EH (cell line): ENCODE measurements around the gene SLC24A1.

Experiments used
- DNase-seq: peaks from one replicate; pipeline ENCODE4 v3.0.0-alpha.2; 2015; ENCODE audit warnings: low read depth

Gene SLC24A1

DNA sequence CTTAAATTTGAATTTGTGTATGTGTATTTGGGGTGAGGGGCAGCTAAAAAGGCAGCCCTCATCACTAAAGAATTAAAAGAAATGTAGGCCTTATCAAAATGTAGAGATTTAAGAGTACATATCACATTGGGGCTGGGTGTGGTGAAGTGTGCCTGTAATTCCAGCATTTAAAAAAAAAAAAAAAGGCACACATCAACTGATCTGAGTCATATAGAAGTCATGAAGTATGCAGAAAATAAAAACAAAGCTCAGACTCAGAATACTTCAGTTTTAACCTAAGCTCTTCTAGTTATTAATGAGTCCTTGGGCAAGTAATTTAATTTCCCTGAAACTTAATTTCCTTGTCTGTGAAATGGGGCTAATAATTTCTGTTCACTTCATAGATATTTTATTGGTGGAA lies 31.6 kb downstream of the SLC24A1 start:
- peak; percentile 65 for DNase-seq

DNA sequence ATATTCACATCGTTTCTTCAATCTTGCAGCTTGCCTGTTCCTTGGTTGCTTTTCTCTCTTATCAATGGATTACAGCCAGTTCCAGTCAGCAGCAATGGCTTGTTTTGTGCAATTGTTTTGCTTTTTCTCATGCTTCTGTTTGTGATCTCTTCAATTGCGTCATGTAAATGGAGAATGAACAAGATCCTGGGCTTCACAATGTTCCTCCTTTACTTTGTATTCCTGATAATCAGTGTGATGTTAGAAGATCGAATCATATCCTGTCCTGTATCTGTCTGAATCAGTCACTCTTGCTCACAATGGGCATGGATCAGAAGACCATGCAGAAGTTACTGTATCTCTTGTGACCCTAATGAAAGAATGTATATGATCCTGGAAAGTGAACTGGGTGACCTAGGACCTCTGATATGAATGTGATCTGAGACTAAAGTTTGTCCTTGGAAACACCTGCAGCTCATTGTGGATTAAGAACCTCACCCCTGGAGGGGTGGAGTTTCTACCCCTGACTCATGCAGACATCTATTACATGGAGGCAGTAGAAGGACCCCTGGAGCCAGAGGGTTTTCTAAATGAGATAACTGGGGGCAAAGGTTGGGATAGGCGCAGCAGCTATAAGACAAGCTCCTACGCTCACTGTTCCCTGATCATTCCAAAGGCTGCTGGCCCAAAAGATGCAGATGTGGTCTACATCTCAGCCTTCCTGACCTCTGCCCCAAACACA lies 32.2 kb downstream of the SLC24A1 start:
- DNase-seq, result peak; percentile 24

DNA sequence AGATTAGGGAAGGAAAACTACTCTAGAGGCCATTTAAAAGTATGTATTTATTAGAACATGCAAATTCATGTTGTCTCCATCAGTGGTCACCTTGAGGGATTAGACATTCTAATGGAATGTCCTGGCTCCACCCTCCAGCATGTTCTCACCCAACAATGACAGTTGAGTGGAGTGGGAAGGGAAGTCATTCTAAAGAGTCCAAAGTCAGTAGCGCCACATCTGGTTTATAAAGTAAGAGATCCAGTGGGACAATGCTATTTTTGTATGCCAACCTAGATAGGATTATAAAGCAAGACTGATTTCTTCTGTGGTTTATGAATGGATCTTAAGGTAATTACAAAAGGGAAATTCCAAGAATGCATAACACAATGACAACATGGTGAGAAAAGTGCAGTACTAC lies 33.3 kb downstream of the SLC24A1 start:
- DNase-seq, result peak; percentile 51

DNA sequence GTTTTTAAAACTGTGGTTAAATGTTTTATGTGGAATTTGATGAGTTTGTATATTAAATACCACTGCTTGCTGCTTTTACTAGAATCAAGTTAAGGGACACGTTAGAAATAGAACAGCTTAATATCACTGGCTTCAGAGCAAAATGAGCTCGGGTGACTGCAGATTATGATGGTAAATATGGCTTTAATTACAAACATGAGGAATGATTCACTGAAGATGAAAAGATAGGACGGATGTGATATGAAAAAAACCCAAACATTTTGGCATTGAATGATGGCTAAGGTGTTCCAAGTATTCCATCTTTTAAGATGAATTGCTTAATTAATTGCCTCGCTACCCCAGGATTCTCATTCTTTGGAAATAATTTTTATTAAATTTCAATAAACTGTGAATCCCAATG lies 33.7 kb downstream of the SLC24A1 start:
- DNase-seq, result no peak

DNA sequence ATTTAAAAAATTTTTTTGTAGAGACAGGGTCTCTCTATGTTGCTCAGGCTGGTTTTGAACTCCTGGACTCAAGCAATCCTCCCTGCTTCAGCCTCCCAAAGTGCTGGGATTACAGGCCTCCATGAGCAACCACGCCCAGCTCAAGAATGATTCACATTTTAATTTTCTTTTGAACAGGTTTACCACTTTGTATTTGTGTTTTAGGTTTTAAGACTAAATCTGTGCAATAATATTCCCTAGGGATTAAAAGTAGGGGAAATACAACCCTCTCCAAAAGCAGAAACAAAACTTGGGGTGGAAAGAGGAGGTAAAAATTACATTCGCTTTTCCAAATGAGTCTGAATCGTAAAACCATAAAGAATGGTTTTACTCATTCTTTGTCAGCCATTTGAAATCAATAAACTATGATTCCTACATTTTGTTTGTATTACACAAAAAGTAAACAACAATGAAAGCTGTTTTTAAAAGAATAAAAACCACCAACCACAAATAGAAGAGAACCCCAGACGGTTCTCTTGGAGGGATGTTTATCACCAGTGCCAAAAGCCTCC lies 37.8 kb downstream of the SLC24A1 start:
- no peak for DNase-seq

DNA sequence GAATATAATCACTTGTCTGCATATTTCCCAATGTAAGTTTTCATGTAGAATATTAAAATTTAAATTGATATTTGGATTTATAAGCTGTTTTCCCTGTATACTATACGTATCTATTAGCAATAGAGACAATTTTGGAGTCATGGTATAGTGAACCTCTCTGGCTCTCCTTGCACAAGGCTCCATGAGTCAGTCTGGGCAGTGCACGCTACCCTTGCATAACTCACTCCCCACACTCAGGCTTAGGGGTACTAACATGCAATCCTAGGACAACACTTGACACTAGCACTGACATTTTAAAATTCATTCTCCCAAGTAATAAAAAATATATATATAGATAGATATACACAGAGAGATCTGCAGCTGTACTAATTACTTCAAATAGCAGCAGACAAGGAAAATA lies 39.2 kb downstream of the SLC24A1 start:
- DNase-seq, result peak; percentile 9

DNA sequence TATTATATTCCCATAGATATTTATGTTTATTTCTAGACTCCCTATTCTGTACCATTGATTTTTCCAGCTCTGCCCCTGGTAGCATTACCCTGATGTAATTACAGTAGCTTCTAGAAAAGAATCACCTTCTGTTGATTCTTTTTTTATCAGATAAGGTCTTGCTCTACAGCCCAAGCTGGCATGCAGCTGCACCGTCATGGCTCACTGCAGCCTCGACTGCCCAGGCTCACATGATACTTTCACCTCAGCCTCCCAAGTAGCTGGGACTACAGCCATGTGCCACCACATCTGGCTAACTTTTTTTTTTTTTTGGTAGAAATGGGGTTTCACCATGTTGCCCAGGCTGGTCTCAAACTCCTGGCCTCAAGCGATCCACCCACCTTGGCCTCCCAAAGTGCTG lies 41.8 kb downstream of the SLC24A1 start:
- no peak for DNase-seq

DNA sequence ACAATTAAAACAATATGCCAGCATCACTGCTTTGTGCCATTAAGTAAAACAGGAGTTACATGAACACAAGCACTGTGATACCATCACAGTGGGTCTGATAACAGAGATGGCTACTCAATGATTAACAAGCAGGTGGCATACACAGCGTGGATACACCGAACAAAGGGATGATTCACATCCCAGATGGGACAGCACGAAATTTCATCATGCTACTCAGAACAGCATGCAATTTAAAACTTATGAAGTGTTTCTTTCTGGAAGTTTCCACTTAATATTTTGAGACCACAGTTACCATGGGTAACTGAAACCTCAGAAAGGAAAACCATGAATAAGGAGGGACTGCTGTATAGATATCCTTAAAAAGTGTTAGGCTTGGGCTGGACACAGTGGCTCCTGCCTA lies 44.5 kb downstream of the SLC24A1 start:
- peak; percentile 11 for DNase-seq

DNA sequence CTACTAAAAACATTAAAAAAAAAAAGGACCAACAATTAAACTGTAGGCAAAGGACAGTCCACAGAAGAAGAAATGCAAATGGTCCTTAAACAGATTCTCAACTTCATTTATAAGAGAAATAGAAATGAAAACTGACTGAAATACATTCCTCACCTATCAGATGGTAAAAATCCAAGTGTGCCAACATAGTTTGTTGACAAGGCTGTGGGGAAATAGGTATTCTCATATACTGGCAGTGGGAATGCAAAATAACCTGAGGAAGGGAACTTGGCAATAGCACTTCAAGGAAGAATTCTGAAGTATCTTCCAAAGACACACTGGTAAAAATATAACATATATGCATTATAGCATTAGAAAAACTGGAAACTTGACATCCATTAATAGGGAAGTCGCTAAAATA lies 53.8 kb downstream of the SLC24A1 start:
- no peak for DNase-seq

DNA sequence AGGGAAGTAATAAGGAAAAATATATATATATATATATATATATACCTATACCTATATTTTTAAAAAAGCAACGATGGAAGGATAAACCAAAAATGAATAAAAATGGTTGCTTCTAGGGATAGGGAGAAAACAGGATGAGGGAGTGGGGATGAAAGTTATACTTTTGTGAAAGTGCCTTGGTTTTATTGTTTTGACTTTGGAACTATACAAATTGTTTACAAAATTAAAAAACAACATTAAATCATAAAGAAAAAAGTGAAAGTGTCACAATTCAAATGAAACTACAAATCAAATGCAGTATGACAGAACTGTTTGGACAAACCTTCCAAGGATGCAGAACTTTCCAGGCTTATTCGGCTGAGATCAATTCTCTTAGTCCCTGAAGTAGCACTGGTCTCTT lies 54.4 kb downstream of the SLC24A1 start:
- no peak for DNase-seq

DNA sequence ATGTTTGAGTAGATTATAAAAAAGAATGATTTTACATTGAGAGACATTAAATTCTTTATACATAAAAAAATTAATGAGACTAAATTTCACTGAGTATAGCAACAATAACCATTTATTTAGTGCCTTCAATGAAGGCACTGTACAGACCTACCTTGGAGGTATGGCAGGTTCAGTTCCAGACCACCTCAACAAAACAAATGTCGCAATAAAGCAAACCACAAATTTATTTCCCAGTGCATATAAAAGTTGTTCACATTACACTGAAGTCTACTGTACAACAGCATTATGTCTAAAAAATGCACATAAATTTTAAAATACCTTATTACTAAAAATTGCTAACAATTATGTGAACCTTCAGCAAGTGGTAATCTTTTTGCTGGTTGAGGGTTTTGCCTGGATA lies 58.8 kb downstream of the SLC24A1 start:
- DNase-seq, result no peak

DNA sequence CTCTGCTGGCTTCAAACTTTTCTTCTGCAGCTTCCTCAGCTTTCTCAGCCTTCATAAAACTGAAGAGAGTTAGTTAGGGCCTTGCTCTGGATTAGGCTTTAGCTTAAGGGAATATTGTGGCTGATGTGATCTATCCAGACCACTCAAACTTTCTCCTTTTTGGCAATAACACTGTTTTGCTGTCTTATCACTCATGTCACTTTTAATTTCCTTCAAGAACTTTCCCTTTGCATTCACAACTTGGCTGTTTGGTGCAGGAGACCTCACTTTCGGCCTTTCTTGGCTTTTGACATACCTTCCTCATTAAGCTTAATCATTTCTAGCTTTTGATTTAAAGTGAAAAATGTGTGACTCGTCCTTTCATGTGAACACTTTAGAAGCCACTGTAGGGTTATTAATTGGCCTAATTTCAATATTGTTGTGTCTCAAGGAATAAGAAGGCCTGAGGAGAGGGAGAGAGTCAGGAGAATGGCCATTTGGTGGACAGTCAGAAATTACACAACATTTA lies 60.7 kb downstream of the SLC24A1 start:
- no peak for DNase-seq

DNA sequence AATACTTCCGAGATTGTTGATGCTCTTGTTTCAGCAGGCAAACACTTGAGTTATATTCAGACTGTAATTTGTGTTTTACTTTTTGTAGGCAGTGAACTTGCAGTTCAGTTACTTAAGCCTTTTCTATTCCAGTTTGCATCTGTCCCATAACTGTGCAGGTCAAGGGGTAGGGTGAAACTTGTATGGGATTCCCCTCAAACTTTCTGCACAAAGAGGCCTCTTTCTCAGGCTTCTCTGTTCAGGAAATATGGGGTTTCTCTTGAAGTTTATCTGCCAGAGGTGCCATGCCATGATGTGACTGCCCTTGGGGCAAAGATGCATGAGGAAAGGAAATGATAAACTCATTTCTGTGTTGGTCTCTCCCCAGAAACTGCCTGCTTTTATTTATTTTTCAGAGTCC lies 66.7 kb downstream of the SLC24A1 start:
- DNase-seq, result no peak

DNA sequence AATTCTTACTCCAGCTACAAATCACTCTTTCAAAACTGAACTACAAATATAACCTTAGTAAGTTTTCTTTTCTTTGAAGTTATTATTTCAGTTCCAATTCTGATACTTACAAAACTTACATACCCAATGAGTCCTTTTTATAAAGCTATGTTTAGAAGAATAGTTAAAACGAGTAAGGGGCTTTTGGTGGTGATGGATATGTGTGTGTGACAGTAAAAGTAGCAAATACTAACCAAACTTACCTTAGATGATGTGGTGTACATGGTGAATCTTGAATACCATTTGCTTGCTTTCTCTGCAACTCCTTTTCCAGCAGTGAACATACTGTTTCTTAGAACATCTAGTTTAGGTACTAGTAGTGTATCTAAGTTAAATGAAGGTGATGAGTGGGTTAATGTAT lies 68.4 kb downstream of the SLC24A1 start:
- DNase-seq, result no peak

DNA sequence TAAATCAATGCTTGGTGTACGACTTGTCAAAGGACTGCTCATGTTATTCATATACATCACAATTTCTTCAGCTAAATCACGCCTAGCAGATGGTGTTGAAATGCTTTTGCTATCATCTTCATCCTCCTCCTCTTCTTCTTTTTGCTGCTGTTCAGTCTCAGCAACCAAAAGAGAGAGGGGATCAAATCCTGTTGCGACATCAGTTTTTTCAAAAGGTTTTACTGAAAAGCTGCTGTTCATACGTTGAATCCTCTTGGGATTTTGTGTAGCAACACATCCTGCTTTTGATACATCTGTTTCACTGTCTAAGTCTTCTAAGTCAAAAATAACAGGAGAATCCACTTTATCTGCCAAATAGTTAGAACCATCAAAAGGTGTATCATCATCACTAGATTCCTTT lies 69.0 kb downstream of the SLC24A1 start:
- no peak for DNase-seq

DNA sequence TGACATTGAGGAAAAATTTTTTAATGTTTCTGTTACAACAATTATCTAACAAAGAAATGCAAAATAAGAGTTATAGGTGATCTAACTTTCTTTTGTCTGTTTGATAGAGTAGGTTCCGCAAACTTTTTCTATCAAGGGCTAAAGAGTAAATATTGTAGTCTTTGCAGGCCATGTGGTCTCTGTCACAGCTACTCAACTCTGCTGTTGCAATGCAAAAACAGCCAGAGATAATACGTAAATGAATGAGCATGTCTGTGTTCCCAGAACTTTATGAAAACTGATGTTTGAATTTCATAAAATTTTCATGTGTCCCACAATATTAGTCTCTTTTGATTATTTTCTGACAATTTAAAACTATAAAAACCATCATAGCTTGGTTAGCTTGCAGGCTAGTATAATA lies 73.3 kb downstream of the SLC24A1 start:
- DNase-seq, result no peak
